HepG2 (cell line): ENCODE data around the gene PRUNE1. TPM values are rescaled to one million over a fixed set of nuclear protein-coding genes. Genes with fewer than 3 reads are reported as not detected.

Experiments used
- ATAC-seq: fragments of 200-7000 bp; cut with Tn5 transposase; 3 replicates; pipeline ENCODE4 v1.9.1; 2020; ENCODE audit warnings: mild to moderate bottlenecking, moderate library complexity
- Bru-seq: library from RNA; stranded (reverse); fragments of 400-500 nt; gene quantifications from one replicate; lab custom pipeline; 2021; lab: Mats Ljungman, UMichigan
- BruChase-seq, 2 experiments: library from RNA; stranded (reverse); fragments of 400-500 nt; gene quantifications; one replicate each; lab custom pipeline; 2021; lab: Mats Ljungman, UMichigan
- BruUV-seq: library from RNA; stranded (reverse); fragments of 400-500 nt; replicated peaks from 2 replicates; lab custom pipeline; 2021; lab: Mats Ljungman, UMichigan
- CTCF ChIA-PET: fragments of 300-600 bp; formaldehyde crosslinking; extraction: SDS; loops from one replicate; lab custom pipeline; 2021; ENCODE audit warnings: low total read pairs, inconsistent platforms, low intra/inter-chr PET ratio; lab: Yijun Ruan, JAX
- POLR2A ChIA-PET: fragments of 350-600 bp; sonication (Branson Sonifier 250); formaldehyde crosslinking; loops from one replicate; lab custom pipeline; 2020; ENCODE audit warnings: antibody characterized with exemption, inconsistent platforms; lab: Yijun Ruan, JAX
- DNase-seq: peaks from one replicate; pipeline ENCODE4 v3.0.0-alpha.2; 2015; ENCODE audit warnings: low spot score
- FAIRE-seq: peaks from 3 replicates; lab custom pipeline; 2011; peaks lifted over from hg19 to GRCh38; lab: Jason Lieb, UNC
- H2AFZ ChIP-seq: one replicate; pipeline ENCODE4 v1.6.1; 2011; ENCODE audit warnings: low read length, inconsistent platforms
- H3K27ac ChIP-seq: fragments of 300-600 bp; 3 replicates; pipeline ENCODE4 v1.8.0; 2011; ENCODE audit warnings: mixed run types, mild to moderate bottlenecking, mixed read lengths, low read length, inconsistent platforms; ENCODE audit not compliant: insufficient read depth; ENCODE audit errors: extremely low read length
- H3K27me3 ChIP-seq, 2 experiments: fragments of 200-600 bp in 1 of 2; 2 replicates in 1 of 2; 3 replicates in 1 of 2; pipeline versions ENCODE4 v1.6.0 to v1.8.0; 2011; ENCODE audit warnings: low read length in 2 of 2, mild to moderate bottlenecking in 2 of 2, moderate library complexity in 2 of 2, inconsistent platforms in 1 of 2; ENCODE audit not compliant: insufficient read depth in 2 of 2, control insufficient read depth in 1 of 2
- H3K36me3 ChIP-seq, 2 experiments: fragments of 200-600 bp in 1 of 2; replicated peaks in 1 of 2; 2 replicates in 1 of 2; 3 replicates in 1 of 2; pipeline versions ENCODE4 v1.5.1 to v1.8.0; 2011; ENCODE audit warnings: low read length in 2 of 2, inconsistent platforms in 1 of 2; ENCODE audit not compliant: insufficient read depth in 2 of 2, control insufficient read depth in 1 of 2
- H3K4me1 ChIP-seq: 2 replicates; pipeline ENCODE4 v1.5.1; 2012; ENCODE audit warnings: low read length, inconsistent platforms; ENCODE audit not compliant: insufficient read depth
- H3K4me2 ChIP-seq: 2 replicates; pipeline ENCODE4 v1.6.0; 2011; ENCODE audit warnings: low read depth, low read length, inconsistent platforms
- H3K4me3 ChIP-seq, 3 experiments: fragments of 200-600 bp in 1 of 3; sonication (generic), shearing (Covaris generic) in 1 of 3; replicated peaks in 1 of 3; 2 replicates each; pipeline ENCODE4 v1.5.1; 2011 to 2016; ENCODE audit warnings: low read length in 3 of 3, inconsistent platforms in 2 of 3, low read depth in 2 of 3, mild to moderate bottlenecking in 2 of 3, control low read depth in 1 of 3, mixed read lengths in 1 of 3; ENCODE audit not compliant: insufficient read depth in 1 of 3
- H3K79me2 ChIP-seq: one replicate; pipeline ENCODE4 v1.6.1; 2011; ENCODE audit warnings: low read length, inconsistent platforms; ENCODE audit not compliant: insufficient read depth
- H3K9ac ChIP-seq: 2 replicates; pipeline ENCODE4 v1.6.0; 2011; ENCODE audit warnings: mild to moderate bottlenecking, low read depth, low read length, inconsistent platforms; ENCODE audit not compliant: insufficient read depth
- H3K9me3 ChIP-seq: 2 replicates; pipeline ENCODE4 v1.5.1; 2012; ENCODE audit warnings: mild to moderate bottlenecking, low read length
- H4K20me1 ChIP-seq: 2 replicates; pipeline ENCODE4 v1.6.0; 2011; ENCODE audit warnings: inconsistent platforms, mild to moderate bottlenecking, low read length, moderate library complexity; ENCODE audit not compliant: insufficient read depth
- ATF4 ChIP-seq, 2 experiments: fragments of 450-650 bp in 1 of 2; sonication (generic) in 1 of 2; formaldehyde crosslinking; IDR thresholded peaks; 2 replicates each; pipeline versions ENCODE4 v1.5.0 to v1.8.0; 2020 to 2022; ENCODE audit warnings: mild to moderate bottlenecking in 1 of 2, missing genetic modification reagents in 1 of 2
- CC2D1A ChIP-seq: sonication (generic); formaldehyde crosslinking; IDR thresholded peaks from 2 replicates; pipeline ENCODE4 v1.8.1; 2023; ENCODE audit warnings: mild to moderate bottlenecking, missing genetic modification reagents
- ERF ChIP-seq: IDR thresholded peaks from 2 replicates; pipeline ENCODE4 v1.6.1; 2018; ENCODE audit warnings: missing biosample characterization, missing genetic modification reagents
- HMGXB4 ChIP-seq, 2 experiments: sonication (generic) in 1 of 2; formaldehyde crosslinking in 1 of 2; IDR thresholded peaks; 2 replicates each; pipeline versions ENCODE4 v1.4.0 to v1.6.1; 2018 to 2020; ENCODE audit warnings: missing genetic modification reagents in 2 of 2, borderline replicate concordance in 1 of 2, low read depth in 1 of 2, mild to moderate bottlenecking in 1 of 2, missing biosample characterization in 1 of 2
- HNRNPUL1 ChIP-seq: fragments of 200-400 bp; formaldehyde crosslinking; IDR thresholded peaks from 2 replicates; pipeline ENCODE4 v1.6.1; 2017; ENCODE audit warnings: low read depth, mild to moderate bottlenecking, low read length, moderate library complexity
- HOXA7 ChIP-seq: sonication (generic); formaldehyde crosslinking; IDR thresholded peaks from 2 replicates; pipeline ENCODE4 v1.8.1; 2022; ENCODE audit warnings: mild to moderate bottlenecking, missing genetic modification reagents, moderate library complexity
- MEIS2 ChIP-seq: sonication (generic); formaldehyde crosslinking; IDR thresholded peaks from 2 replicates; pipeline ENCODE4 v1.9.0; 2021; ENCODE audit warnings: mild to moderate bottlenecking, missing genetic modification reagents
- SP4 ChIP-seq: sonication (generic); formaldehyde crosslinking; IDR thresholded peaks from 2 replicates; pipeline ENCODE4 v1.8.1; 2023; ENCODE audit warnings: mild to moderate bottlenecking, missing genetic modification reagents
- TCF7 ChIP-seq: sonication (generic); IDR thresholded peaks from 2 replicates; pipeline ENCODE4 v1.6.1; 2016; ENCODE audit warnings: antibody characterized with exemption, low read depth
- ZBTB42 ChIP-seq: sonication (generic); formaldehyde crosslinking; IDR thresholded peaks from 2 replicates; pipeline ENCODE4 v1.5.0; 2020; ENCODE audit warnings: mild to moderate bottlenecking, missing genetic modification reagents
- ZFP37 ChIP-seq: sonication (generic); formaldehyde crosslinking; IDR thresholded peaks from 2 replicates; pipeline ENCODE4 v1.4.0; 2020; ENCODE audit warnings: missing genetic modification reagents, borderline replicate concordance
- WGBS: methylation state at CpG from one replicate; pipeline ENCODE4 v1.1.6; 2017; ENCODE audit warnings: low lambda C conversion rate; 5-methylcytosine and 5-hydroxymethylcytosine counted together
- in situ Hi-C: cut with HindIII; loops from 2 replicates; pipeline ENCODE4 v1.10.0; 2017; ENCODE audit warnings: low pct_unique_long_range_greater_than_20kb; ENCODE audit not compliant: extremely low pct_ligation_motif_present
- intact Hi-C: fragments of 100-400 bp; cut with micrococcal nuclease; formaldehyde crosslinking; loops from one replicate; pipeline ENCODE4 v1.10.0; 2022; ENCODE audit not compliant: unreplicated experiment
- long read RNA-seq, 2 experiments: library from RNA in 1 of 2; library from polyadenylated mRNA in 1 of 2; stranded (forward) in 1 of 2; unstranded in 1 of 2; transcript quantifications; one replicate each; pipeline ENCODE4 v2.0.0, GENCODE V29; 2019 to 2022
- polyA minus RNA-seq, 3 experiments: library from RNA; depleted of rRNA, polyadenylated mRNA; stranded (reverse); fragments of >200 nt; gene quantifications; 2 replicates each; pipeline ENCODE4 v1.2.3, GENCODE V29; 2011; ENCODE audit warnings: low replicate concordance in 1 of 3
- polyA plus RNA-seq, 8 experiments: library from polyadenylated mRNA; depleted of rRNA in 3 of 8; stranded (reverse) in 7 of 8; unstranded in 1 of 8; fragments of >200 nt; fragmentation: Illumina TruSeq in 4 of 8; extraction: Trizol in 4 of 8; gene quantifications; 2 replicates each; pipeline versions ENCODE4 v1.2.1 to v1.2.3, GENCODE V29; 2011 to 2016; ENCODE audit warnings: low read depth in 4 of 8, missing spikeins in 1 of 8, mixed read lengths in 1 of 8; ENCODE audit not compliant: insufficient read depth in 1 of 8
- total RNA-seq, 5 experiments: library from RNA; depleted of rRNA; stranded (reverse); fragments of >200 nt; fragmentation: Illumina TruSeq; extraction: Trizol; gene quantifications; 2 replicates each; pipeline ENCODE4 v1.2.3, GENCODE V29; 2016; ENCODE audit warnings: low read depth in 1 of 5
- TF ChIP-seq, protein P1 (sequence below): sonication (generic); formaldehyde crosslinking; IDR thresholded peaks from 2 replicates; pipeline ENCODE4 v1.5.1; 2020; ENCODE audit warnings: mild to moderate bottlenecking, missing genetic modification reagents, borderline replicate concordance

Gene PRUNE1
- total RNA-seq (2016; rRNA removed; fragmentation: Illumina TruSeq; extraction: Trizol) (19.0 and 26.2 TPM in 2 replicates), polyA plus RNA-seq (2011; rRNA removed) (24.4 and 31.9 TPM in 2 replicates), polyA minus RNA-seq (2011; rRNA and poly(A)+ RNA removed; ENCODE audit: low replicate concordance) (47.8 and 51.4 TPM in 2 replicates), Bru-seq, nascent RNA (percentile 53 among the genes with signal in this experiment), BruChase-seq, experiment 1, labeled RNA remaining after a 6-hour chase (percentile 56 among the genes with signal in this experiment), BruChase-seq, experiment 2, labeled RNA remaining after a 2-hour chase (percentile 55 among the genes with signal in this experiment)
- total RNA-seq (2016; cell fraction: cytosol; rRNA removed; fragmentation: Illumina TruSeq; extraction: Trizol; ENCODE audit: low read depth), result 12.5 and 13.5 TPM in 2 replicates
- 18.9 and 24.2 TPM in 2 replicates for total RNA-seq (2016; cell fraction: insoluble cytoplasmic fraction; rRNA removed; fragmentation: Illumina TruSeq; extraction: Trizol)
- 15.0 and 18.8 TPM in 2 replicates for total RNA-seq (2016; cell fraction: membrane; rRNA removed; fragmentation: Illumina TruSeq; extraction: Trizol)
- 10.4 and 11.9 TPM in 2 replicates for total RNA-seq (2016; cell fraction: nucleus; rRNA removed; fragmentation: Illumina TruSeq; extraction: Trizol)
- polyA plus RNA-seq (2011; cell fraction: cytosol; rRNA removed), result 27.4 and 28.5 TPM in 2 replicates
- 14.1 and 14.8 TPM in 2 replicates for polyA plus RNA-seq (2011; cell fraction: nucleus; rRNA removed)
- polyA plus RNA-seq (2012), result 15.7 and 18.3 TPM in 2 replicates
- polyA plus RNA-seq (2016; cell fraction: cytosol; fragmentation: Illumina TruSeq; extraction: Trizol; ENCODE audit: low read depth), result 4.3 and 5.1 TPM in 2 replicates
- polyA plus RNA-seq (2016; cell fraction: insoluble cytoplasmic fraction; fragmentation: Illumina TruSeq; extraction: Trizol; ENCODE audit: low read depth), result 30.3 and 30.6 TPM in 2 replicates
- polyA plus RNA-seq (2016; cell fraction: membrane; fragmentation: Illumina TruSeq; extraction: Trizol; ENCODE audit: low read depth), result 12.6 and 13.9 TPM in 2 replicates
- 18.7 and 18.9 TPM in 2 replicates for polyA plus RNA-seq (2016; cell fraction: nucleus; fragmentation: Illumina TruSeq; extraction: Trizol; ENCODE audit: insufficient read depth, low read depth)
- polyA minus RNA-seq (2011; cell fraction: cytosol; rRNA and poly(A)+ RNA removed), result 18.1 and 20.1 TPM in 2 replicates
- polyA minus RNA-seq (2011; cell fraction: nucleus; rRNA and poly(A)+ RNA removed), result 10.6 and 12.7 TPM in 2 replicates
- long read RNA-seq, experiment 1, partial matches to known transcripts, result 1 of 19 reads
- long read RNA-seq, experiment 1, other reads (novel, unspliced or antisense), result 10 of 19 reads
- long read RNA-seq, experiment 2, partial matches to known transcripts, result 1 of 21 reads
- long read RNA-seq, experiment 2, other reads (novel, unspliced or antisense), result 16 of 21 reads

GRCh38 chr1:151008244-151009205 is at the start of gene PRUNE1:
Gene PRUNE1 (plus strand): TSS chr1:151008449. CDS start chr1:151008633, 184 bp downstream.
- no peaks in the 10 kb centered on the region for H4K20me1 ChIP-seq
- ATAC-seq, result peak; percentile 55
- ChIA-PET POLR2A (interaction anchor here (0.5 kb wide), 1 partner anchor 211 kb away, joined by 3 read pairs; no protein-coding TSS in a partner anchor), CTCF (interaction anchor here (0.9 to 1.4 kb wide), 2 partner anchors 28 to 29 kb away, joined by 3 read pairs; no protein-coding TSS in a partner anchor)
- peak; percentile 60 for FAIRE-seq
- peak within 1 kb of the TSS; percentile 99 for H3K4me2 ChIP-seq
- peak within 1 kb of the TSS; percentile 100 for H3K27ac ChIP-seq
- under 1% methylated on average over 41 of the region's 69 CpGs for WGBS
- no TSS peak for BruUV-seq
- H3K9me3 ChIP-seq, result no peaks in the 10 kb centered on the region
- H3K9ac ChIP-seq, result peak within 1 kb of the TSS; percentile 98
- peaks cover 34% of the 10 kb centered on the region for H3K79me2 ChIP-seq
- intact Hi-C loops (loop anchor here (5.0 kb wide), 2 partner anchors 36 to 39 kb away; partner anchors contain the start of genes C1orf56 and CERS2), in situ Hi-C loops (no loop called here)
- H2AFZ ChIP-seq, result peak within 1 kb of the TSS; percentile 35
- peak within 1 kb of the TSS; percentile 66 to 99 (median 91) for H3K4me3 ChIP-seq
- no peaks in the 10 kb centered on the region for H3K36me3 ChIP-seq
- no peaks in the 10 kb centered on the region; a peak in 1 of 5 replicates for H3K27me3 ChIP-seq
- DNase-seq, result peak; percentile 95
- H3K4me1 ChIP-seq, result peaks cover 77% of the 10 kb centered on the region
- no peak for TF ChIP-seq MEIS2
- no peak for TF ChIP-seq ATF4 (CRISPR knock-in tag; IDR thresholded peaks at IDR 0.05)
- TF ChIP-seq ZFP37 (CRISPR knock-in tag), result 0 out of 2 replicates have a peak, but pooled peaks have one; percentile 29
- TF ChIP-seq SP4, result peak; percentile 89
- TF ChIP-seq ZBTB42 (CRISPR knock-in tag), result no peak
- no peak for TF ChIP-seq TCF7
- peak; percentile 60; the same call in 1 of the 2 replicates for TF ChIP-seq ERF (CRISPR knock-in tag)
- no peak for TF ChIP-seq HNRNPUL1
- 0 out of 2 replicates have a peak, but pooled peaks have one; percentile 18 for TF ChIP-seq CC2D1A (CRISPR knock-in tag)
- TF ChIP-seq HMGXB4 (CRISPR knock-in tag; IDR thresholded peaks at IDR 0.05; ENCODE audit: borderline replicate concordance in 1 of 2, low read depth in 1 of 2), result peak; percentile 32 to 77; a peak in 3 of 4 replicates
- TF ChIP-seq, protein P1, sequence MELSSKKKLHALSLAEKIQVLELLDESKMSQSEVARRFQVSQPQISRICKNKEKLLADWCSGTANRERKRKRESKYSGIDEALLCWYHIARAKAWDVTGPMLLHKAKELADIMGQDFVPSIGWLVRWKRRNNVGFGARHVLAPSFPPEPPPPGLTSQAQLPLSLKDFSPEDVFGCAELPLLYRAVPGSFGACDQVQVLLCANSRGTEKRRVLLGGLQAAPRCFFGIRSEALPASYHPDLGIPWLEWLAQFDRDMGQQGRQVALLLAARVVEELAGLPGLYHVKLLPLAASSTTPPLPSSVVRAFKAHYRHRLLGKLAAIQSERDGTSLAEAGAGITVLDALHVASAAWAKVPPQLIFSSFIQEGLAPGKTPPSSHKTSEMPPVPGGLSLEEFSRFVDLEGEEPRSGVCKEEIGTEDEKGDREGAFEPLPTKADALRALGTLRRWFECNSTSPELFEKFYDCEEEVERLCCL (CRISPR knock-in tag), result no peak
- no peak for TF ChIP-seq HOXA7
